HCT116 (cell line): Measurements from ENCODE around the gene ENDOD1. TPM values are rescaled to one million over a fixed set of nuclear protein-coding genes. Genes with fewer than 3 reads are reported as not detected.
"Not testable (repeated sequence)": the region's sequence is repeated elsewhere in the genome, so short reads cannot be mapped to it uniquely, and the experiment has no call there.

Experiments used
- ATAC-seq: fragments of 200-7000 bp; cut with Tn5 transposase; 2 replicates; pipeline ENCODE4 v1.9.1; 2020; ENCODE audit warnings: mild to moderate bottlenecking, moderate library complexity
- BruUV-seq: library from RNA; stranded (reverse); fragments of 400-500 nt; replicated peaks from 2 replicates; lab custom pipeline; 2021; lab: Mats Ljungman, UMichigan
- CTCF ChIA-PET: fragments of 300-600 bp; sonication (Branson Sonifier 250); formaldehyde crosslinking; loops from one replicate; lab custom pipeline; 2021; ENCODE audit warnings: antibody characterized with exemption; lab: Charles Lee
- POLR2A ChIA-PET: fragments of 300-600, 350-600 bp; sonication (Branson Sonifier 250); formaldehyde crosslinking; loops from one replicate; lab custom pipeline; 2021; ENCODE audit warnings: antibody characterized with exemption; lab: Charles Lee
- RAD21 ChIA-PET, 2 experiments: fragments of 300-600 bp; sonication (Branson Sonifier 250); formaldehyde crosslinking; loops; one replicate each; lab custom pipeline; 2023; ENCODE audit warnings: low total read pairs in 2 of 2; ENCODE audit not compliant: uncharacterized antibody in 2 of 2, unreplicated experiment in 2 of 2, low non-redundant PET in 1 of 2; lab: Charles Lee
- DNase-seq: peaks from one replicate; pipeline ENCODE4 v3.0.0-alpha.2; 2010; ENCODE audit warnings: low read depth, low spot score
- H2AFZ ChIP-seq: fragments of 200-600 bp; shearing (Covaris generic), sonication (generic); 2 replicates; pipeline ENCODE4 v1.6.1; 2017; ENCODE audit warnings: low read depth, mixed run types, mixed read lengths, antibody characterized with exemption, low read length; ENCODE audit not compliant: poor library complexity, severe bottlenecking
- H3K27ac ChIP-seq: 2 replicates; pipeline ENCODE4 v1.5.1; 2012; ENCODE audit warnings: low read depth, low read length
- H3K27me3 ChIP-seq: fragments of 200-600 bp; sonication (generic); 2 replicates; pipeline ENCODE4 v1.6.1; 2016; ENCODE audit warnings: mixed run types, low read length, mixed read lengths; ENCODE audit not compliant: insufficient read depth
- H3K36me3 ChIP-seq, 2 experiments: fragments of 200-500 bp in 1 of 2; fragments of 200-600 bp in 1 of 2; sonication (Bioruptor generic) in 1 of 2; sonication (generic) in 1 of 2; 2 replicates each; pipeline versions ENCODE4 v1.5.1 to v1.6.1; 2014 to 2016; ENCODE audit warnings: low read length in 2 of 2, inconsistent platforms in 1 of 2, mixed read lengths in 1 of 2, mixed run types in 1 of 2; ENCODE audit not compliant: insufficient read depth in 2 of 2, control insufficient read depth in 1 of 2
- H3K4me1 ChIP-seq, 2 experiments: fragments of 200-600 bp in 1 of 2; sonication (generic) in 1 of 2; 2 replicates each; pipeline versions ENCODE4 v1.5.1 to v1.6.1; 2012 to 2017; ENCODE audit warnings: low read length in 2 of 2, inconsistent platforms in 1 of 2, mild to moderate bottlenecking in 1 of 2, mixed read lengths in 1 of 2, mixed run types in 1 of 2, moderate library complexity in 1 of 2; ENCODE audit not compliant: insufficient read depth in 2 of 2, control insufficient read depth in 1 of 2
- H3K4me2 ChIP-seq: fragments of 200-600 bp; sonication (generic); 2 replicates; pipeline ENCODE4 v1.6.1; 2017; ENCODE audit warnings: mixed run types, low read length, mixed read lengths
- H3K4me3 ChIP-seq, 2 experiments: fragments of 200-600 bp in 1 of 2; sonication (generic) in 1 of 2; replicated peaks in 1 of 2; 2 replicates each; pipeline ENCODE4 v1.5.1; 2011 to 2016; ENCODE audit warnings: low read length in 2 of 2, control low read depth in 1 of 2, low read depth in 1 of 2, mild to moderate bottlenecking in 1 of 2, mixed read lengths in 1 of 2, mixed run types in 1 of 2
- H3K79me2 ChIP-seq: fragments of 200-600 bp; sonication (generic); 2 replicates; pipeline ENCODE4 v1.6.1; 2017; ENCODE audit warnings: mild to moderate bottlenecking, mixed run types, low read length, moderate library complexity, mixed read lengths; ENCODE audit not compliant: insufficient read depth
- H3K9ac ChIP-seq: fragments of 200-600 bp; sonication (generic); 2 replicates; pipeline ENCODE4 v1.6.1; 2016; ENCODE audit warnings: low read length, mixed read lengths
- H3K9me2 ChIP-seq: fragments of 200-600 bp; sonication (generic), shearing (Covaris generic); 2 replicates; pipeline ENCODE4 v1.6.1; 2017; ENCODE audit warnings: mixed run types, mild to moderate bottlenecking, moderate library complexity; ENCODE audit not compliant: insufficient read depth
- H3K9me3 ChIP-seq, 2 experiments: fragments of 200-500 bp in 1 of 2; fragments of 200-600 bp in 1 of 2; sonication (Bioruptor generic) in 1 of 2; sonication (generic) in 1 of 2; 2 replicates each; pipeline ENCODE4 v1.6.1; 2014 to 2017; ENCODE audit warnings: low read length in 2 of 2, mixed read lengths in 2 of 2, inconsistent platforms in 1 of 2, low read depth in 1 of 2, mild to moderate bottlenecking in 1 of 2, mixed run types in 1 of 2, moderate library complexity in 1 of 2; ENCODE audit not compliant: control insufficient read depth in 1 of 2, insufficient read depth in 1 of 2
- H4K20me1 ChIP-seq: fragments of 200-600 bp; sonication (generic), shearing (Covaris generic); 2 replicates; pipeline ENCODE4 v1.6.1; 2017; ENCODE audit warnings: mixed run types, mild to moderate bottlenecking, moderate library complexity; ENCODE audit not compliant: insufficient read depth
- CBX3 ChIP-seq: IDR thresholded peaks from 2 replicates; pipeline ENCODE4 v1.6.1; 2012; ENCODE audit warnings: low read depth
- EGR1 ChIP-seq: IDR thresholded peaks from 2 replicates; pipeline ENCODE4 v1.6.1; 2012; ENCODE audit warnings: low read depth
- ELF1 ChIP-seq: IDR thresholded peaks from 2 replicates; pipeline ENCODE4 v1.6.1; 2012; ENCODE audit warnings: low read depth, borderline replicate concordance
- JUND ChIP-seq: IDR thresholded peaks from 2 replicates; pipeline ENCODE4 v1.6.1; 2012
- POLR2A ChIP-seq: IDR thresholded peaks from 2 replicates; pipeline ENCODE4 v1.7.0; 2011; ENCODE audit warnings: borderline replicate concordance; ENCODE audit not compliant: insufficient read depth, insufficient read length; ENCODE audit errors: extremely low read depth
- REST ChIP-seq: IDR thresholded peaks from 2 replicates; pipeline ENCODE4 v1.6.1; 2012; ENCODE audit warnings: low read depth
- SP1 ChIP-seq: IDR thresholded peaks from 2 replicates; pipeline ENCODE4 v1.6.1; 2012; ENCODE audit warnings: low read depth
- SRF ChIP-seq: IDR thresholded peaks from 2 replicates; pipeline ENCODE4 v1.6.1; 2012; ENCODE audit warnings: low read depth
- YY1 ChIP-seq: IDR thresholded peaks from 2 replicates; pipeline ENCODE4 v1.6.1; 2011; ENCODE audit warnings: low read length, low read depth, moderate library complexity, mild to moderate bottlenecking; ENCODE audit not compliant: insufficient replicate concordance; ENCODE audit errors: extremely low read depth
- ZBTB33 ChIP-seq: IDR thresholded peaks from 2 replicates; pipeline ENCODE4 v1.6.1; 2011; ENCODE audit warnings: mild to moderate bottlenecking, low read length, moderate library complexity; ENCODE audit not compliant: insufficient replicate concordance; ENCODE audit errors: extremely low read depth
- ZFX ChIP-seq: fragments of 450-650 bp; IDR thresholded peaks from 2 replicates; pipeline ENCODE4 v1.6.1; 2017
- intact Hi-C: fragments of 100-400 bp; cut with micrococcal nuclease; formaldehyde crosslinking; loops from 2 replicates; pipeline ENCODE4 v1.10.0; 2022
- total RNA-seq: library from RNA; stranded (reverse); gene quantifications from one replicate; pipeline ENCODE4 v1.2.1, GENCODE V29; 2021; ENCODE audit not compliant: unreplicated experiment
- TF ChIP-seq, protein P1 (sequence below), 3 experiments: fragments of 200-600 bp in 1 of 3; sonication (generic) in 1 of 3; IDR thresholded peaks in 2 of 3; conservative IDR thresholded peaks in 1 of 3; 2 replicates each; pipeline ENCODE4 v1.5.1; 2012 to 2017; ENCODE audit warnings: low read depth in 2 of 3, low read length in 2 of 3, antibody characterized with exemption in 1 of 3, borderline replicate concordance in 1 of 3, control low read depth in 1 of 3, mild to moderate bottlenecking in 1 of 3, mixed read lengths in 1 of 3, mixed run types in 1 of 3, moderate library complexity in 1 of 3; ENCODE audit not compliant: insufficient read depth in 1 of 3

Gene ENDOD1
- total RNA-seq, 1 experiment from 2014 or later, result 33.6 TPM

GRCh38 chr11:95044010-95044409 is 45.6 kb upstream of the ENDOD1 start (continued):
- TF ChIP-seq REST (no peak), ZFX (no peak)

DNA sequence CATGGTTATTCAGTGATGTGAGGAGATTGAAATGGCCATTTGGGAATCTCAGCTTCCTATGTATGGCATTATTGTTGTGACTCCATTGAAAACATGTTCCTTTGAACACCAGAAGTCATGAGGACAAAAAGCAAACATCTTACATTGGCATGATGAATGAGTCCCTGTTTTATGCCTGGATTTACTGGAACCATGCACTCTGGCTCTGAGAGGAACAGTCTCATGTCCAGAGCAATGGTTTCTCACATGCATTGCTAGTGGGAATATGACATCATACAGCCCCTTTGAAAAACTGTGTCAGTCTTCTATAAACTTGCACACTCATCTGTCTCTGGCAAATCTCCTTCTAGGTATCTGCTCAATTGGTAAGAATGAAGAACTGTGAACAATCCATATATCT is 43.8 kb upstream of the ENDOD1 start:
- no peaks in the 10 kb centered on the region for H3K9me2 ChIP-seq
- H3K36me3 ChIP-seq, result no peaks in the 10 kb centered on the region
- no peaks in the 10 kb centered on the region for H3K9me3 ChIP-seq
- H3K9ac ChIP-seq, result no peak overlapping the region
- ChIA-PET CTCF (no interaction called here), POLR2A (no interaction called here), RAD21 (no interaction called here)
- ATAC-seq (no peak), DNase-seq (no peak)
- H3K27ac ChIP-seq, result no peak overlapping the region
- H3K79me2 ChIP-seq, result no peaks in the 10 kb centered on the region
- H4K20me1 ChIP-seq, result no peaks in the 10 kb centered on the region
- no TSS peak for BruUV-seq
- no peak overlapping the region for H3K4me3 ChIP-seq
- H3K27me3 ChIP-seq, result peaks cover 16% of the 10 kb centered on the region
- TF ChIP-seq JUND (no peak), ELF1 (no peak), SRF (no peak), ZBTB33 (no peak), POLR2A (no peak), EGR1 (no peak), CBX3 (no peak), YY1 (no peak), SP1 (no peak)
- TF ChIP-seq, protein P1, sequence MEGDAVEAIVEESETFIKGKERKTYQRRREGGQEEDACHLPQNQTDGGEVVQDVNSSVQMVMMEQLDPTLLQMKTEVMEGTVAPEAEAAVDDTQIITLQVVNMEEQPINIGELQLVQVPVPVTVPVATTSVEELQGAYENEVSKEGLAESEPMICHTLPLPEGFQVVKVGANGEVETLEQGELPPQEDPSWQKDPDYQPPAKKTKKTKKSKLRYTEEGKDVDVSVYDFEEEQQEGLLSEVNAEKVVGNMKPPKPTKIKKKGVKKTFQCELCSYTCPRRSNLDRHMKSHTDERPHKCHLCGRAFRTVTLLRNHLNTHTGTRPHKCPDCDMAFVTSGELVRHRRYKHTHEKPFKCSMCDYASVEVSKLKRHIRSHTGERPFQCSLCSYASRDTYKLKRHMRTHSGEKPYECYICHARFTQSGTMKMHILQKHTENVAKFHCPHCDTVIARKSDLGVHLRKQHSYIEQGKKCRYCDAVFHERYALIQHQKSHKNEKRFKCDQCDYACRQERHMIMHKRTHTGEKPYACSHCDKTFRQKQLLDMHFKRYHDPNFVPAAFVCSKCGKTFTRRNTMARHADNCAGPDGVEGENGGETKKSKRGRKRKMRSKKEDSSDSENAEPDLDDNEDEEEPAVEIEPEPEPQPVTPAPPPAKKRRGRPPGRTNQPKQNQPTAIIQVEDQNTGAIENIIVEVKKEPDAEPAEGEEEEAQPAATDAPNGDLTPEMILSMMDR (IDR thresholded peaks at IDR 0.05 in 2 of 3, conservative IDR thresholded peaks at IDR 0.05 in 1 of 3; ENCODE audit: borderline replicate concordance in 1 of 3, insufficient read depth in 1 of 3, low read depth in 2 of 3, low read length in 2 of 3), result no peak
- no peak overlapping the region for H3K4me2 ChIP-seq
- H2AFZ ChIP-seq, result no peak overlapping the region
- no peaks in the 10 kb centered on the region for H3K4me1 ChIP-seq
- intact Hi-C loops, result no loop called here

- CTCF ChIA-PET, H2AFZ ChIP-seq, RAD21 ChIA-PET, DNase-seq, H3K9me2 ChIP-seq, H3K9ac ChIP-seq, H3K79me2 ChIP-seq, H3K27ac ChIP-seq, BruUV-seq, H3K4me2 ChIP-seq, H3K4me3 ChIP-seq, H3K36me3 ChIP-seq, H4K20me1 ChIP-seq, POLR2A ChIA-PET, H3K9me3 ChIP-seq, intact Hi-C loops, ATAC-seq, H3K4me1 ChIP-seq: not testable (repeated sequence)
- peaks cover 16% of the 10 kb centered on the region for H3K27me3 ChIP-seq
Observed at GRCh38 chr11:95049122-95049521, 40.5 kb upstream of the ENDOD1 start, which contains the start of gene KDM4F. Gene KDM4F, plus strand, starts transcription at chr11:95049422.
